ENCODE data around the gene TAF11L5.
"Not testable (repeated sequence)": the region's sequence is repeated elsewhere in the genome, so short reads cannot be mapped to it uniquely, and the experiment has no call there.

DNA sequence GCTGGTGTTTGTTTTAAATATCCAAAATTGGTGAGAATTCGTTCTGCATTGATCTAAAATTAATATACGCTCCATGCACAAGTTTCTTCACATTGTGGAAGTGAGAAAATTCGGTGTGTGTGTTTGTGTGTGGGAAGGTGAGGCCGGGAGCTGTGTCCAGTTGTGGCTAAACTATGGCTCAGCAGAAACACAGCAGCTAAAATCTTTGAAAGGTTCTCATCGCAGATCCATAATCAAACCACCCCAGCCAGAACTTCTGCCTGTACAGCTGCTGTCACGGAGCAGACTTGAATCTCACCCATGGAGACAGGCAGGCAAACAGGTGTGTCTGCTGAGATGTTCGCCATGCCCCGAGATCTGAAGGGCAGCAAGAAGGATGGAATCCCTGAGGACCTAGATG, 27.1 kb upstream of the TAF11L5 start, which contains the start of gene TAF11L2:
- TF ChIP-seq, protein P1, sequence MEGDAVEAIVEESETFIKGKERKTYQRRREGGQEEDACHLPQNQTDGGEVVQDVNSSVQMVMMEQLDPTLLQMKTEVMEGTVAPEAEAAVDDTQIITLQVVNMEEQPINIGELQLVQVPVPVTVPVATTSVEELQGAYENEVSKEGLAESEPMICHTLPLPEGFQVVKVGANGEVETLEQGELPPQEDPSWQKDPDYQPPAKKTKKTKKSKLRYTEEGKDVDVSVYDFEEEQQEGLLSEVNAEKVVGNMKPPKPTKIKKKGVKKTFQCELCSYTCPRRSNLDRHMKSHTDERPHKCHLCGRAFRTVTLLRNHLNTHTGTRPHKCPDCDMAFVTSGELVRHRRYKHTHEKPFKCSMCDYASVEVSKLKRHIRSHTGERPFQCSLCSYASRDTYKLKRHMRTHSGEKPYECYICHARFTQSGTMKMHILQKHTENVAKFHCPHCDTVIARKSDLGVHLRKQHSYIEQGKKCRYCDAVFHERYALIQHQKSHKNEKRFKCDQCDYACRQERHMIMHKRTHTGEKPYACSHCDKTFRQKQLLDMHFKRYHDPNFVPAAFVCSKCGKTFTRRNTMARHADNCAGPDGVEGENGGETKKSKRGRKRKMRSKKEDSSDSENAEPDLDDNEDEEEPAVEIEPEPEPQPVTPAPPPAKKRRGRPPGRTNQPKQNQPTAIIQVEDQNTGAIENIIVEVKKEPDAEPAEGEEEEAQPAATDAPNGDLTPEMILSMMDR (IDR thresholded peaks at IDR 0.05), result not testable (repeated sequence)
- TF ChIP-seq POLR2A (IDR thresholded peaks at IDR 0.05), result not testable (repeated sequence)
